HG03432 (cell line): ENCODE measurements around the gene SLC19A1.

ENCODE experiments used
- ATAC-seq: cut with Tn5 transposase; IDR thresholded peaks from one replicate; pipeline ENCODE4 v1.9.1; 2021; ENCODE audit warnings: mild to moderate bottlenecking, moderate library complexity; ENCODE audit not compliant: unreplicated experiment

SLC19A1 gene

GRCh38 chr21:45545691-45546531, 3.7 kb upstream of the SLC19A1 start:
- ATAC-seq = no peak

- ATAC-seq = no peak
These were observed 3.0 kb upstream of the SLC19A1 start for GRCh38 chr21:45545236-45545570.

GRCh38 chr21:45544449-45545235, 2.4 kb upstream of the SLC19A1 start:
- ATAC-seq = no peak

DNA sequence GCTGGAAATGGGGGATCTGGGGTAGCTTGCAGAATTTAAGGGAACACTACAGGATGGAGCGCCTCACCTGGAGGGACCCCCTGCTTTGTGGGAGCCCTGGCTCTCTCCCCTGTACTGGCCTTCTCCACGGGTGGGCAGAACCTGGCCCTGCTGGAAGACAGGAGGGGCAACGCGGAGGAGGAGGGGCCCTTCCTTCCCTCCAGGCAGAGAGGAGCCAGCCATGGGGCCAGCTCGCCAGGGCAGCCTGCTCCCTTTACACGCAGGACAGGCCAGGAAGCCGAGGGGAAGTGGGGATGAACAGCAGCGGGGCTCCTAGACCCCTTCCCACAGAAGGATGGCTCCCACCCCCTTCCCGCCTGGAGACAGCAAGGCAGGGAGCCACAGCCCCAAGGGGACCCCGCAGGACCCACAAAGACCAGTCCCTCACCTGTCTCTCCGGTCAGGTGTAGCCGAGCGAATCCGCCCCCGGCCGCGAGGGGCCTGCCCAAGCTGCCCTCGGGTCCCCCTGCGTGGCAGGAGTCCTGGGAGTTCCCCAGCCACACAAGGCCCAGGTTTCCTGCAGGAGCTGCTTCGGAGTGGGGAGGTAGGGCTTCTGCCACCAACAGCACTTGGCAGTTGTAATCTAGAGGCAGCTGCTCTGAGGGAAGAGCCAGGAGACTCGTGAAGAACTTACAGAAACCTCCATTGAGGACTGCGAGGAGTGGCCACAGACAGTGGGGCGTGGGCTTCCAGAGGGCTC, 1.6 kb upstream of the SLC19A1 start:
- ATAC-seq = no peak

DNA sequence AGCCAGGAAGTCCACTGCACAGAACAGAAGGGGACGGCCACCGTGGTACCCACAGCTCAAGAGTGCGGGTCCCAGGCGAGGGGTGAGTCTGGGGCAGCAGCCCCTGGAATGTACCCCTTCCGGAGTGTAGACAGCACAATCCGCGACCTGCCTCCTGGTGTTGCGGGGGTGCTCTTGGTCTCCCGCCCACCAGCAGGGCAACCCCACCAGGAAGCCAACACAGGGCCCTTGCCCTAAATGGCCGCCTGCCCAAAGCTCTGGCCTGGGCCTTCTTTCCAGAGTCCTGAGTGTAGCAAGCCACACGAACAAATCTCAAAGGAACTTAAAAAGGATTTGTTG, 1.1 kb upstream of the SLC19A1 start:
- no peak for ATAC-seq

GRCh38 chr21:45542667-45543370, 579 bp upstream of the SLC19A1 start:
- ATAC-seq = no peak

GRCh38 chr21:45541221-45542039, 810 bp downstream of the SLC19A1 start:
- peak; percentile 69 for ATAC-seq

GRCh38 chr21:45540601-45540970, 1.7 kb downstream of the SLC19A1 start:
- no peak for ATAC-seq

- ATAC-seq = no peak
These were observed 2.2 kb downstream of the SLC19A1 start for GRCh38 chr21:45539796-45540600.

DNA sequence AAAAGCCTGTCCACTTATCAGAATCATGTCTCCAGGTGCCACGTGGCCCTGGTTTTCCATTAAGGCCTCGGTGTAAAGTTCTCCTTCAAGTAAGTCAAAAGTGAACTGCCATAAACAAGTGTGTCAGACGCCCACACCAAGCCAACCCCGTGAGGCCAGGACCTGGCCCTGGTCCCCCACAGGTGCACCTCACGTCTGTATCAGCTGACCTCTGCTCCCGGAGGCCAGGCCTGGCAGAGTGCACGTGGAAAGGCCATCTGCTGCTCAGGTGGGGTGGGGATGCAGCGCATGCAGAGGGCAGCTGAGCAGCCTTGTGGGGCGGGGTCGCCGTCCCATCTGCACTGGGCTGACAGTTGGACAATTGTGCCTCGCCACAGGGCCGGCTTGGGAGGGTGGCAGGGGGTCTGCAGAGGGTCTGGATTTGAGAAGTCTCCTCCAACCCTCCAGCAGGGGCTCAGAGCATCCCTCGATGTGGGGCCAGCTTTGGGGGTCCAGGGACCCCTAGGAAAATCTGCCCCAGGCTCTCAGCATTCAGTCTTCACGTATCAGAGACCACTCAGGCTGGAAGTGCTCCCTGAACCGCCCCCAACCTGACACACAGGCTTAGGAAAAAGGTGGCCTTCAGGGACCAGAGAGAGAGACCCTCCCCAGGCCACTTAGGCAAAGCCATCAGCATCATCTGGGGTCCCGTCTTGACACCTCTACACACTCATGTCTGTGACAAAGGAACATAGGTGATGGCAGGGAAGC, 3.0 kb downstream of the SLC19A1 start:
- ATAC-seq = no peak

GRCh38 chr21:45538381-45539045, 3.7 kb downstream of the SLC19A1 start:
- no peak for ATAC-seq

DNA sequence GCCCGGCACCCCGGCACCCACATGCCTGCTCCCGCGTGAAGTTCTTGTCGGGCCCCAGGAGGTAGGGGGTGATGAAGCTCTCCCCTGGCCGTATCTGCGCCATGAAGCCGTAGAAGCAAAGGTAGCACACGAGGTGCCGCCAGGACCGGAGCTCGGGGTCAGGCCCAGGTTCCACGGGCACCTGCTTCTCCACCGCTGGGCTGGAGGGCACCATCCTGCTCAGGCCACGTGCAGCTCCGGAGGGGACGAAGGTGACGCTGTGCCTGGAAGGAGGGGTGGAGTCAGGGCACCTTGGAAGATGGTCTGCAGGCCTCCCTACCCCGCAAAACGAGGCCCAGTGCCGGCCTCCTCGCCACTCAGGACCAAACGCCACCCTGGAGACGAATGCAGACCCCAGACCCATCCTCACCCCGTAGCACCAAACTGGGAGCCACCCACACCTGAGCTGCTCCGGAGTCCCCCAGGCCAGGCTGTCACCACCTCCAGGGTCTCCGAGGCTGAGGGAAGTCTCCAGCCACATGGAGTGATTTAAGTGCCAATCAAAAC, 4.4 kb downstream of the SLC19A1 start:
- no peak for ATAC-seq

GRCh38 chr21:45537111-45537745, 5.0 kb downstream of the SLC19A1 start:
- ATAC-seq = no peak

DNA sequence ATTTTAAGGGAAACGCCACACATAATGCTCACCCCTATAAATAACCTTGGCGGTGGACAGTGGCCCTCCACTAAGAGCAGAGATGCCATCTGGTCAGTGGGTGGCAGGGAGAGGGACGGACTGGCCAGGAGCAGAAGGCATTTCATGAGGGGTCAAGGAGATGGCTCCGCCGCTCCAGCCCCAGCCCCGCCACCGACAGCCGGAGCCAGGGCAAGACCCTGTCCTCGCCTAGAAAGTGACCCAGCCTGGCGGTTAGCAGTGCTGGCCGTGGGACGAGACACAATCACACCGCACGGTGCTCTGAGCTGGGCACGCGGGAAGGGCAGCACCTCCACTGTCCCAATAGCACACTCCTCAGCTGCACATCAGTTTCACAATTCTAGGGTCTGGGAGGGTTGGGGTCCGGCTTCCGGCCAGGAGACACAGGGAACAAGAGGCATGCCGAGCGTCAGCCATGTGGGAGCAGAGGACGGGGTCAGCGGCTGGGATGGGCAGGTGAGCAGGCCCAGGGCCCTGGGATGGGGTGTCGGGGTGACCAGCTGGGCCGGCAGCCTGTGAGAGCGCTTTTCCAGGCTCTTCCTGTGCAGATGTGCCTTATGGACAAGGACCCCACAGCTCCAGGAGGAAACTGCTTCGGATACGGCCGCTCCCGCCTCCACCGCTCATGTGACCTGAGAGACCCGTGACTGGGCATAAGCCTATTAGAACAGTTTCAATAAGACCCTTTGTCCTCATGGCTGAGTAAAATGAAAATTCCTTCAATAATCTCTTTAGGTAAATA, 5.7 kb downstream of the SLC19A1 start:
- ATAC-seq = no peak

DNA sequence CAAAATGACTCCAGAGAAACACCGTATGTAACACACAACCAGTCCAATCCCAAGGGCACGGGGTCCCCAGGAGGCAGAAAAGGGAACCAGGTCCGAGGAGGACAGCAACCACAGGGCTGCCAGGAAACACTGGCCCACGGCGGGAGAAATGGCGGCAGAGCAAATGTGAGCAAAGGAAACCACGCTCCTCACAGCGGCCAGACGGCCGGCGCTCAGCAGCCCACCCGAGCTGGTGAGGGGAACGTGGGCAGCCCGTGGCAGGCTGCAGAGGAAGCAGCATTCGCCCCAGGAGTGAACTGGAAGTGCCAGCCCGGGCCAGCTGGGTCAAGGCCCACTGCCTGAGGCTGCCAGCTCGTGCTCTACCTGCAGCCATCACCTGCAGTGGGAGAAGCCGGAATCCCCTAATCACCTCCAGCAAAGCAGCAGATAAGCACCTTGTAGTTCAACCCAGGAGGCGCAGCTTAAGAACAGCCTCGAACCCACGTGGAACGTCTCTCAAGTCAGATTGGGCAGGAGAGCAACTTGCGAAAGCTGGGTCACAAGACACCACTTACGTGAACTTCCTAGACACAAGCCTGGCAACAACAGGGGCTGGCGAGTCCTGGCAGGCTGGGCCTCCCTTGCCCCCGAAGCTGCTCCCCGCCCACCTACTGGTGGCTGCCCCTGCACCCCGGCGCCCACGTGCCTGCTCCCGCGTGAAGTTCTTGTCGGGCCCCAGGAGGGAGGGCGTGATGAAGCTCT, 6.7 kb downstream of the SLC19A1 start:
- ATAC-seq = no peak
